Left kidney (tissue), 2 donors: ENCODE data around the gene FRG2B. TPM values are rescaled to one million over a fixed set of nuclear protein-coding genes. Genes with fewer than 3 reads are reported as not detected.
"Not testable (repeated sequence)": the region's sequence is repeated elsewhere in the genome, so short reads cannot be mapped to it uniquely, and the experiment has no call there.

ENCODE experiments used
- DNase-seq: peaks from one replicate; pipeline ENCODE4 v3.0.0-alpha.2; 2013
- polyA plus RNA-seq: library from polyadenylated mRNA; unstranded; fragments of 120-200 nt; gene quantifications from one replicate; pipeline ENCODE4 v1.2.1, GENCODE V29; 2013; ENCODE audit not compliant: insufficient read length

The FRG2B gene
- polyA plus RNA-seq, 1 donor = not detected

- not testable (repeated sequence) for DNase-seq
Measured at GRCh38 chr10:133599869-133600268, 26.7 kb downstream of the FRG2B start.

DNA sequence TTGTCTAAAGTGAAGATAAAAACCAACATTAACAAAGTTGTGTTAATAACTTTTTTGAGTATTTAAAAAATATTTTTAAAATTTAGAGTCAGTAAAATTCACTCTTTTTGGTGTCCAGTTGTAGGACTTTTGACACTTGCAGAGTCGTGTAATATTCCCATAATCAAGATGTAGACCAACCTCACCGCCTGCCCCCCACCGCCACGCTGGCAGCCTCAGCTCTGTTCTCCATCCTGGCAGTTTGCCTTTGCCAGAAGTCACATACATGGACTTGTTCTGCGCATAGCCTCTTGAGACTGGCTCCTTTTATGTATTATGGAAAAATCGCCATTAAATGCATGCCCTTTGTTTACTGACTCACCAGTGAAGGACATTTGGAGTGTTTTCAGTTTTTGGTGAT, 33.9 kb downstream of the FRG2B start:
- no peak for DNase-seq

GRCh38 chr10:133590970-133591359, 35.6 kb downstream of the FRG2B start:
- DNase-seq = no peak

GRCh38 chr10:133590226-133590969, 36.2 kb downstream of the FRG2B start:
- DNase-seq = no peak

DNA sequence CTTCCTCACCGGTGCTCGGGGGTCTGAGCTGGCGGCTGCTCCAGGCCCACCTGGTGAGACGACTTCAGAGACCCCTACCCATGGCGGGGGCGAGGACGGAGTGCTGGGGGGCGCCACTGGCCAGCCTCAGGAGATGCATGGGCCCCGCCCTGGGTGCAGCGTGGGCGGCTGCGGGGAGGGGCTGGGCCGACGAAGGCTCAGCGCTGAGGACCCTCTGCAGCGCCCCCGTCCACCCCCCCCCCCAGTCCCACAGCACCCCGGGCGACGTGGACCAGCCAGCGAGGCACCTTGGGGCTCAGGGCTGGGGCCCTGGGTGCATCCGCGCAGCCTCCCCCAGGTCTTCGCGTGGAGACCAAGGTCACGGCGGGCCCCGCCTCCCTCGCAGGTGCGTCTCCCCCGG, 49.6 kb downstream of the FRG2B start:
- not testable (repeated sequence) for DNase-seq

Other genes with a start within 250 kb of the FRG2B start
- gene PAOX, start 247.5 kb downstream of the FRG2B start, polyA plus RNA-seq = 6.3 TPM
- 75.2 TPM for gene MTG1, start 232.6 kb downstream of the FRG2B start, polyA plus RNA-seq
- 4.5 TPM for gene SPRN, start 202.2 kb downstream of the FRG2B start, polyA plus RNA-seq
- gene SCART1, start 172.8 kb downstream of the FRG2B start, polyA plus RNA-seq = 3.8 TPM
- gene CYP2E1, start 99.4 kb downstream of the FRG2B start, polyA plus RNA-seq = 2.8 TPM
- gene SYCE1, start 61.2 kb downstream of the FRG2B start, polyA plus RNA-seq = 0.42 TPM